HG03280 (cell line): ENCODE data around the gene C14orf180.
"Not testable (repeated sequence)": the region's sequence is repeated elsewhere in the genome, so short reads cannot be mapped to it uniquely, and the experiment has no call there.

Experiments
- ATAC-seq: cut with Tn5 transposase; IDR thresholded peaks from one replicate; pipeline ENCODE4 v1.9.1; 2021; ENCODE audit warnings: mild to moderate bottlenecking, moderate library complexity; ENCODE audit not compliant: unreplicated experiment

C14orf180 gene

DNA sequence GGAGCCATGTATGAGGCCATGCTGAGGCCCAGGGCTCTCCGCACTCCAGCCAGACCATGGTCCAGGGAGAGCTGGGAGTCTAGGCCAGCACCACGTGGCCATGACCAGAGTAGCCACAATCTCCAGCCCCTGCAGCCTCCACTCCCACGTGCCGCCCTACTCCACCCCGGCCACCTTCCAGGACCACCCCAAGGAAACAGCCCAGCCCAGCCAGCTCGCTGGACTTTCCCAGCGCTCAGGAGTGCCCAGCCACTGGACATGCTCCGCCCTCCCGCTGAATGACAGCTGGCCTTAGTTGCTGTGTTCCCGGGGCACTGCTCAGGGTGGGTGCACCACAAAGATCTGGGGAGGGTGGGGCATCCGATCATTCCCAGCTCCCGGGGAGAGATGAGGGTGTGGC lies 2.1 kb upstream of the C14orf180 start:
- ATAC-seq, result no peak

GRCh38 chr14:104577847-104578301 lies 1.7 kb upstream of the C14orf180 start:
- no peak for ATAC-seq

GRCh38 chr14:104578321-104578720 lies 1.2 kb upstream of the C14orf180 start:
- ATAC-seq, result no peak

DNA sequence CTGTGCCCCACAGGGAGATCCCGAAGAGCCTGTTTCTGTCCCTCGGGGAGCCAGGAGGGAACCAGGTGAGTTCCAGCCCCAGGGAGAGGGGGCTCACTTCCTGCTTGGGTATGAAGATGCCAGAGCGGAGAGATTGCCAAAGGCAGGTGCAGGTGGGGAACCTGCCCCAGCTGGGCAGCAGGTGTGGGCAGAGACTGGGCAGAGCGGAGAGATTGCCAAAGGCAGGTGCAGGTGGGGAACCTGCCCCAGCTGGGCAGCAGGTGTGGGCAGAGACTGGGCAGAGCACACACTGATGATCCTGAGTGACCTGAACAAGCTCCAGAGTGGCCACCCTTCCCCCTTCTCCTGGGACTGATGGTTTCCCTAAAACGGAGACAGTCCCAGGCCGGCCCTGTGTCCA lies 375 bp downstream of the C14orf180 start:
- ATAC-seq, result not testable (repeated sequence)

- no peak for ATAC-seq
Observed at GRCh38 chr14:104580961-104581360, 1.4 kb downstream of the C14orf180 start.

GRCh38 chr14:104581521-104581920 lies 2.0 kb downstream of the C14orf180 start:
- no peak for ATAC-seq

GRCh38 chr14:104582005-104582404 lies 2.4 kb downstream of the C14orf180 start:
- ATAC-seq, result no peak

GRCh38 chr14:104582662-104583061 lies 3.1 kb downstream of the C14orf180 start:
- no peak for ATAC-seq

DNA sequence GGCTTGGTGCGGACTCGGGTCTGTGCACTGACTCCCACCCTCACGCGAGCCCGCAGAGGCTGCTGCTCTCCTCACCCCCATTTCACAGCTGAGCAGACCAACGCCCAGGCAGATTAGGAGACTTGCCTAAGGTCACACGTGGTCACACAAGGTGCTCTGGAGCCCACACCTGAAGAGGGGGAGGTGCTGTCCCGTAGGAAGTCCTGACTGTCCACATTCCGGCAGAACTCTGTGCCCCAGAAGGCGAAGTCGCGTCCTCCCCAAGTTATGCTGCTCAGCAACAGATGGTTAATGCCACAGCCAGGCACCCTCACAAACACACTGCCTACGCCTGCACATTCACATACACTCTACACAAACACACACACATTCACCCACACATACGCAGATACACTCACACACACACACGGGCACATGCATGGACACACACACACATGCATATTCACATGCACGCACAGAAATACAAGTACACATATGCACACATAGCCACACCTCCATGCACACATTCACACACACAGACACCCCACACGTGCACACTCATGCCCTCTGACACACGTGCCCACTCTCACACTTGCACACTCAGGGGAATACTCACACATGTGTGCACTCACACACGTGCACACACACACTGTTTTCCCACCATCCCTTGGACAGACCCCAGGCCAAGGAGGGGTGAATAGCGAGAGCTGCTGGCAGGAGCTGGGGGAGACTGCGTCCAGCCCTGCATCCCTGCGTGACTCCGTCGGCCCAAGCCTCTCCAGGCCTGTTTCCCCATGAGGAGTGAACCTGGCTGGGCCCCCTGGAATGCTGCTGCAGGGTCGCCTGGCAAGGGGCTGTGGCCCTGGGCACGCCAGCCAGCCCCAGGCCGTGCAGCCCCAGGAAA lies 4.1 kb downstream of the C14orf180 start:
- no peak for ATAC-seq

DNA sequence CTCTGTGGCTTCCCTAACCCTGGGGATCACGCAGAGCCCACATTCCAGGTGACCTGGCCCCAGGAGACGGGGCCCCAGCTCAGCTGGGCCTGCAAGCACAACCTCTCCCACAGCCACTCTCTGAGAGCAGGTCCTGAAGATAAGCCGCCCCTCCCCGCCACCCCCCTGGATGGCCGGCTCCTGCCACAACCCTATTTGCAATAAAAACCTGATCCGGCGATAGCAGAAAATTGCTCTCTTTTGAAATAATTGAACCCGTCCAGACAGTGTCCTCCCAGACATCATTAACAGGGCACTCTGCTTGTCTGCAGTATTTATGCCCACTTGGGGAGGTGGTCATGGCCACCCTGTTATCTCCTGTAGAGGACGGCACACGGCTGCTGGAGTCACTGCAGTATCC lies 5.0 kb downstream of the C14orf180 start:
- no peak for ATAC-seq

DNA sequence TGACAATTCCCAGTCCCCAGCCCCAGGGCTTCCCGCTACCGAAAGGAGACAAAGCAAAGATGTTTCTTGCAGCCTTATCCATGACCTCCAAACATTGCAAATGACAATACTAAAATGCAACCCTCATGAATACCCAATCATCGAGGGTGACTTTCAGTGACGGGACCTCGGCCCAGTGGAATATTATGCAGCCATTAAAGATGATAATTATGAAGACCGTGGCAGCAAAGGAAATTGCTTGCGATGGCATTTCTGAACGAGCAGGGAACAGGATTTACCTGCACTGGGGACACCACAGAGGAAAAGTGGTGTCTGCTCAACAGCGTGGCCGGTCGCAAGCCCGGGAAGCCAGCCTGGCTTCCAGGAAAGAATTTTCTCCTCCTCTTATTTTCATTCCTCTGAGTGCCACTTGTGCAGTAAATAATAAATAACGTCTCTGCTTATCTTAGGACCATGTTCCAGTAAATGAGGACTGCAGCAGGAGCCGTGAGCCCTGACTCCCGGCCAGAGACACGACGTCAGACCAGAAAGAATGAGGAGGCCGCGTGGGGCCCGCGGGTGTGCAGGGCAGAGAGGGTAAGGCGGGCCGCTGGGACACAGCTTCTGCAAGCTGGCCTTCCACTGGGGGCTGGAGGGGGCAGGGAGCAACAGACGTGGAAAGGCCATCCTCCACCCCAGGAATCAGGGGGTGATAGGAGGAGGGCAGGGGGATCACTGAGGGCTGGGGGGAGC lies 6.6 kb downstream of the C14orf180 start:
- ATAC-seq, result no peak

DNA sequence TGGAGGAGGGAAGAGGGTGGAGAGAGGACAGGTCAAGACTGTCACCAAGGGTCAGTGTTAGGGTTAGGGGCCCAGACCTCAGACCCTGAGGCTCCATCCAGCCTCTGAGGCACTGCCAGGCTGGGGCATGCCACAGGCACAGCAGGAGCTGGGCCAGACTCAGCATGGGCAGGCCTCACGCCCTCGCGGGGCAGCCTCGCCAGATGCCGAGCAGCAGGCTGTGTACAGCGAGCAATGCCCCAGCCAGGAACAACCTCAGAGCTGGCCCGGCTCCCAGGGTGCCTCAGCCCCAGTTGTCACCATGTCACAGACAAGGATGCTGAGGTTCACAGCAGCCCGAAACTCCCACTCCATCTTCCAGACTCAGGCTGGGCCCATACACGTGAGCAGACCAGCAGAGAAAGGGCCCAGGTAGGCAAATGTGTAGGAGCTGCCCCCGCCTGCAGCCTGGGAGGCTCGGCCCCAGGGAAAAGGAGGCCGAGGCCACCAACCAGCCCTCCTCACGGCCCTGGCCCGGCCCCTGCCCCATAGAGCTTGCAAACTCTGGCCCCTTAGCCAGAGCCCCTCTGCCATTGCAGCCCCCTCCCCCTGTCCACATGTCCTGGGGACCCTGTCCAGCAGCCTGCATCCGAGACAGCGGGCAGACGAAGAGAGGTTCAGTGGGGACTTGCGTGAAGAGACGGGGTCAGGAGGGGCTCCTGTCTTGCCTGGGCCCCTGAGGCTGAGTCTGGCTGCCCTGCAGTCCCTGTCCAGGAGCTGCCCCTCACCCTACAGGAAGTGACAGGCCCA lies 7.5 kb downstream of the C14orf180 start:
- ATAC-seq, result no peak

- ATAC-seq, result no peak
Observed at GRCh38 chr14:104587641-104588040, 8.1 kb downstream of the C14orf180 start.

DNA sequence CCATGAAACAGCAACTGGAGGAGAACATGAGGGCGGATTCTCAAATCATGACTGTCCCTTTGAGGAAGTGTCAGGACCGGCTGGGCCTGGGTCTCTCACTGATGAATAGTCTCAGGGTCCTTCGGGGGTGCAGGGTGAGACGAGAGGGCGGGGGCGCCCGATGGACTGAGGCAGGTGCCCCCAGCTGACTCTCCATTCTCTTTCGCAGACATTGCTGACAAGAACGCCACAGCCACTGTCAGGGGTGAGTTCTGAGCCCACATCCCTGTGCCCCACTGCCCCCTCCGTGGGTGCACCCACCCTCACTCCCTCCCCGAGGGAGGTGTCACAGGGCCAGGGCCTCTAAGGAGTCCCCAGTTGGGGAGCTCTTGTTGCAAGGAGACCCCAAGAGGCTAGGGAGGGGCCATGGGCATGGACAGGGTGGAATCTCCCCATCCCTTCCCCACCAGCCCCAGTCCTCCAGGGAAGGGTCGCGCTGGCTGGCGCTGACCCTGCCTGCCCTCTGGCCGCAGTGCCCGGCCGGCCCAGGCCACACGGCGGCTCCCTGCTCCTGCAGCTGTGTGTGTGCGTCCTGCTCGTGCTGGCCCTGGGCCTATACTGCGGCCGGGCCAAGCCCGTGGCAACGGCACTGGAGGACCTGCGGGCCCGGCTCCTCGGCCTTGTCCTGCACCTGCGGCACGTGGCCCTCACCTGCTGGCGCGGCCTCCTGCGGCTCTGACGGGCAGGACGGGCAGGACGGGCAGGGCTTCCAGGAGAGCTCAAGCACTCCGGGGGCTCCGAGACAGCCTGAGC lies 8.7 kb downstream of the C14orf180 start:
- ATAC-seq, result no peak

GRCh38 chr14:104589338-104590195 lies 10.0 kb downstream of the C14orf180 start:
- ATAC-seq, result no peak

DNA sequence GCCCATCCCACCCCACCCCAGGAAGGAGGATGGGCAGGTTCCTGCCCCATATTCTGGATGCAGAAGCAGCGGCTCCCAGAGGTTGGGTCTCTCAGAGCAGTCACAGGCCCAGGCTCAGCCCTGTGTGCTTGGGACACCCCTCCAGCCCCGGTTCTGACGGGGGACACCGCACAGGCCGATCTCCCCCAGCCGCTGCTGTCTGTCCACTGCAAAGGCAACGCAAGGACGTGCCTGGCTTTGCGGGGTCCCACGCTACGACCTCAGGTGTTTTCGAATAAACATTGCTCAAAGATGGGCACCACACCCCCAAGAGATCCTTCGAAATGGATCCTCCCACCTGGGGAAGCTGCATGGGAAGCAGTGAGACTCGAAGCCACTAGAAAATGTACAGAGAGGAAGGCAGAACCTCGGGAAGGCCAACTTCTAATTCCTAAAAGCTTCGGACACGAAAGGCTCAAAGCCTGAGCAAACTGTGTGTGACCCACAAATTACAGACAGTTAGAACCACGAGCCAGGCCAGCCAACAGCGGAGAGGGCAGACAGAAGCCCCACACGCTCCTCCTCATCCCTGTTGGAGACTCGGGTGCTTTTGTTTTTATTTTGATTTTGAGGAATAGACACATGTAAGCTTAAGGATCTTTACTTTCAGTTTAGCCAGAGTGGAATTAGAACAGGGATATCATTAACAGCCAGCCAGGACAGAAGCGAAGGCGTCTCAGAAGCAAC lies 10.8 kb downstream of the C14orf180 start:
- ATAC-seq, result no peak

DNA sequence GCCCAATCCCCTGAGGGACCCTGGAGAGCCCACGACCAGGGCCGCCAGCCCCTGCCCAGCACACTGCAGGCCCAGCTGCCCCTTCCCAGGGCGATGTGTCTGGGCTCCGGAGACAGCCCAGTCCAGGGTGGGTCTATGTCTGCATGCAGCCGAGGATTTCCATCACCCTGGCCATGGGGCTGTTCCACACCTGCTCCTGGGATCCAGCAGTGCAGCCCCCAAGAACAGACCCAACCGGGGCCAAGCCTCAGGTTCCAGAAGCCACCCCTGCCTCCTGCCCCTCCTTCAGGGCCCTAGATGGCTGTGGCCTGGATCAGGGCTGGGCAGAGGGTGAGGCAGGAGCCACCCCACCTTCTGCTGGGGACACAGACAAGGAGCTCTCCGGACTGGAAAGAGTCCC lies 11.5 kb downstream of the C14orf180 start:
- no peak for ATAC-seq

GRCh38 chr14:104591506-104592291 lies 12.1 kb downstream of the C14orf180 start:
- ATAC-seq, result no peak
